Activated T-cell treated with anti-CD3 and anti-CD28 coated beads, Interleukin-2, amount 50 U/mL, for 1 hour (primary cell): ENCODE data around the gene JMY.

Experiments used
- DNase-seq: peaks from one replicate; pipeline ENCODE4 v3.0.0-alpha.2; 2020

JMY gene, protein sequence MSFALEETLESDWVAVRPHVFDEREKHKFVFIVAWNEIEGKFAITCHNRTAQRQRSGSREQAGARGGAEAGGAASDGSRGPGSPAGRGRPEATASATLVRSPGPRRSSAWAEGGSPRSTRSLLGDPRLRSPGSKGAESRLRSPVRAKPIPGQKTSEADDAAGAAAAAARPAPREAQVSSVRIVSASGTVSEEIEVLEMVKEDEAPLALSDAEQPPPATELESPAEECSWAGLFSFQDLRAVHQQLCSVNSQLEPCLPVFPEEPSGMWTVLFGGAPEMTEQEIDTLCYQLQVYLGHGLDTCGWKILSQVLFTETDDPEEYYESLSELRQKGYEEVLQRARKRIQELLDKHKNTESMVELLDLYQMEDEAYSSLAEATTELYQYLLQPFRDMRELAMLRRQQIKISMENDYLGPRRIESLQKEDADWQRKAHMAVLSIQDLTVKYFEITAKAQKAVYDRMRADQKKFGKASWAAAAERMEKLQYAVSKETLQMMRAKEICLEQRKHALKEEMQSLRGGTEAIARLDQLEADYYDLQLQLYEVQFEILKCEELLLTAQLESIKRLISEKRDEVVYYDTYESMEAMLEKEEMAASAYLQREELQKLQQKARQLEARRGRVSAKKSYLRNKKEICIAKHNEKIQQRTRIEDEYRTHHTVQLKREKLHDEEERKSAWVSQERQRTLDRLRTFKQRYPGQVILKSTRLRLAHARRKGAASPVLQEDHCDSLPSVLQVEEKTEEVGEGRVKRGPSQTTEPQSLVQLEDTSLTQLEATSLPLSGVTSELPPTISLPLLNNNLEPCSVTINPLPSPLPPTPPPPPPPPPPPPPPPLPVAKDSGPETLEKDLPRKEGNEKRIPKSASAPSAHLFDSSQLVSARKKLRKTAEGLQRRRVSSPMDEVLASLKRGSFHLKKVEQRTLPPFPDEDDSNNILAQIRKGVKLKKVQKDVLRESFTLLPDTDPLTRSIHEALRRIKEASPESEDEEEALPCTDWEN

DNA sequence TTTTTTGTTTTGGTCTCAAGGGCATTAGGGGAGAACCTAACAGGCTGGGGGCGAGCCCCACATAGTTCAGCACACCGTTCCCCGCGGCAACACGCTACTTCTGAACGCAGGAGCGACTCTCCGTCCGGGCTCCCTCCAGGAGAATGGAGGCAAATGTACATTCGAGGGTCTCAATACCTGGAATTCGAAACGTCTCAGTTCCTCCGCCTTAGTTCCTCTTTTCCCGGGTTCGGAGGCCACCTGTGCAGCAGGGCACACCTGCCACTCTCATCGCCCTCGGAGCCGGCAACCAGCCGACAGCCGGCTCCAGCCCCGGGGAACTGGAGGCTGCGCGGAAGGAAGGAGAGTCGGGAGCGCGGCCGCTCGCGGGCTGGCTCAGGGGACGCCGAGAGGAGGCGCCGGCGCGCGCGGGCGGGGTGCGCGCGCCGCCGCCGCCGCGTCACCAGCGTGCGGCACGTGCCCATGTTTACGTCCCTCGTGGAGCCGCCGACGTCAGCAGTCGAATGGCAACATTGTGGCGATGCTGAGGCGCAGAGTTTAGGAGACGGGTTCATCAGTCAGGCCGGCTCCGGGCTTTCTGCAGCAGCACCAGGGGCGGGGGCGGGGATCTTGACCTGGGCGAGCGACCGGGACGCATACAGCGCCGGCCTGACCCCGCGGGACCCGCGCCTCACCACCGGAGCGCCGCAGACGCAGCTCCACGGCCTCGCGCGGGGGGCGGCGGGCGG lies at the start of gene JMY:
TSS of gene JMY (plus strand) at position 498 of the 728 bp plus-strand sequence. CDS start 520 bp downstream, outside the sequence.
- DNase-seq, result peak; percentile 86

DNA sequence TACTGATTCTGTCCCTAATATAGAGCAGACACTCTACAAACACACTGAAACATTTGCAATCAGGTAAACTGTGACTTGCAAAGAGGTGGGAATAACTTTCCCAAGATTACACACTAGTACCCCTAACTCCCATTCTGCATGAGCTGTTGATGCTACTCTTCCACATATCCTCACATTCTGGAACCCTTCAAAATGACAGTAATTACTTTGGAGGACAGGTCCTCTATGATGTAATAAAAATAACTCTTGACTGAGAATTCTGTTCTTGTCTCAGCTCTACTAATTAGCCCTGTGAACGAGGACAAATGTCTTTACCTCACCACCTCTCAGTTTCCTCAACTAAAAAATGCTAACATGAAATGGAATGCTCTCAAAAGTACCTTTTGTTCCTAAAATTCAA lies 49.5 kb upstream of the JMY start:
- DNase-seq, result no peak

DNA sequence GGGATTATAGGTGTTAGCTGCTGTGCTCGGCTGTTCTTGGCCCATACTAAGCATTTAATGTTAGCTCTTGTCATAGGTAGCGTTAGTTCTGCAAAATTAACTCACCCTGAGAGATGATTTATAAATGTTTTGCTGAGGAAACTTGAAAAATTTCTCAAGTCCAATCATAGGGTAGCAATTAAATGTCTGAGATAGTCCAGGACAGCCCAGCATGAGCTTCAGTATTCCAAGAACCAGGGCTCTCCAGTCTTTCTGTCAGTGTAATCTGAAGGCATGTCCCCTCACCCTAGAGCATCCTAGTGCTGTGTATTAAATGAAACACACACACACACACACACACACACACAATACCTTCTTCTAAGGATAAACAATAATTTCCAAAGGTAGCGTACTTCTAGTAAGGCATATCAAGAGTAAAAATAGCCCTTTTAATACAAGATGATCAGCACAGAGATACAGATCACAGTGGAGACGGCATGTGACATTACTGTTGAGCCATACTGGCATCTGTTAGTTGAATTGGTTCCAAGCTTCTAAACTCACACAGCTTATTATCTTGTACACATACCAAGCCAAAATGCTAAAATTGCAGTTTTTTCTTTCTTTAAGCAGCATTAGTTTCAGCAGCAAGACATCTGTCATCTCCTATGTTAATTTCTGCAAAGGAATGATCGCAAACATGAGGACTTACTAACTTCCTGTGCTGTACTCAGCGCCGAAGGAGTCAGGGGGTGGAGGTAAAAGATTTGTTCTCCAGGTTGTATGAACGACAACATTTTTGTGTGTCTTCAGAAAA lies 46.3 kb upstream of the JMY start:
- DNase-seq, result no peak

DNA sequence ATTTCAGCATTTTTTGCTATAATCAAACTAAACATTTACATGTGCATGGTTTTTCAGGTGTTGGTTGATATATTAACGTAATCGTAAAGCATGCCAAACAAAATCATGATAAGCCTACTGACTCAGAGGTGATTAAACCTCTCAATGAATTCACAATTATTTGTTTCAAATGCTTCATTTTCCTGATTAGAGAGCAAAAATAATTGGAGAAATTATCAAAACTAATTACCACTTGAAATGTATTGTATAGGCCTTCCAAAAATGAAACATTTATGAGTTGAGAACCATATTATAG lies 45.7 kb upstream of the JMY start:
- DNase-seq, result no peak

DNA sequence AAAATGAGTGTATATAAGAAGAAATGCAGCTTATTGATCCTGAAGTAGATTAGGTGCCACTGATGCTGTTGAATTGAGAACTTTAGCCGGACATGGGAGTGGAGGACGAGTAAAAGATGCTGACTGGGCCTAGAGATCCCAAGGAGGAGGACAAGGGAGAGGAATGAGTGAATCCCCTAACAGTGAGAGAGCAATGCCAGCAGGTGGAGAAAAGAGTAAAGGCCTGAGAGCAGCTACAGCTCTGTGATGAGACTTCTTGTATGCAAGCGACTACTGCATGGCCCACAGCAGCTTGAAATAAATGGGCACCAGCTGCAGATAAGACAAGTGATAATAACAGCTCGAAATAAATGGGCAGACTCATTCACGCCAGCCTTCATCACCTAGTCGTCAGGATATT lies 44.5 kb upstream of the JMY start:
- DNase-seq, result no peak

DNA sequence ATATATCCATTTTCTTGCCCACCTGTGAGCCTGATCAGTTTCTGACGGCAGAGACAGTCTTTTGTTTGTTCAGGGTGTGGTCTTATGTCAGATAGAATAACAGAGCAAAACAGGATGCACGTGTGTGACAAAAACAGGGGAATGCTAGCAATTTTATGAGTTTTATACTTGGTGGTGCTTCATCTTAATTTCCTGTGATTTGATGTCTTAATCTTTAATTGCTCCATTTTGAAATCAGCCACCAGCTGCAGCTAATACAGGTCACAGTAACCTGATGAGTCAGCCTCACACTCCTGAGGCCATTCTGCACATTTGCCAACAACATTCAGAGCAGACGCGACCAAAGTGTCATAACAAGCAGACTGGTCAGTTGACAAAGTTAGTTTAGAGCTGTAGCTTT lies 42.3 kb upstream of the JMY start:
- DNase-seq, result no peak

DNA sequence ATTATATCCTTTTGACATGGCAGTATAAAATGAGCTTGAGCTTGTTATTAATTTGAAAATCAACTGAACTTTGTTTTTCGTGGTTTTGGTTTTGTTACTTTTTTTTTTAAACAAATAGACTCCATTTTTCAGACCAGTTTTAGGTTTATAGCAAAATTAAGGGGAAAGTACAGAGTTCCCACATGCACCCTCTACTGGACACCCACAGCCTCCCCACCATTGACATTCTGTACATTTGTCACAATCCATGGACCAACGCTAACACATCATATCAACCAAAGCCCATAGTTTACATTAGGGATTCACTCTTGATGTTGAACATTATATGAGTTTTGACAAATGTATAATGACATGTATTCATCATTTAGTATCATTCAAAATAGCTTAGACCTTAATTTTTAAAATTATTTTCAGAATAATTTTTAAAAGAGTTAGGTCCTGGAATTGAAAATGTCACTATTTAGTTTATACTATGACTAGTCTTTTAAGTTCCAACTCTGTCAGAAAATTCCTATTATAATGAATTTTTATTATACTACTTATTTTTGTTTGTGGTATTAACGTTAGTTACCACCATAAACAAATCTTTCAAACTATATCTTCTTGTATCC lies 35.3 kb upstream of the JMY start:
- DNase-seq, result no peak

DNA sequence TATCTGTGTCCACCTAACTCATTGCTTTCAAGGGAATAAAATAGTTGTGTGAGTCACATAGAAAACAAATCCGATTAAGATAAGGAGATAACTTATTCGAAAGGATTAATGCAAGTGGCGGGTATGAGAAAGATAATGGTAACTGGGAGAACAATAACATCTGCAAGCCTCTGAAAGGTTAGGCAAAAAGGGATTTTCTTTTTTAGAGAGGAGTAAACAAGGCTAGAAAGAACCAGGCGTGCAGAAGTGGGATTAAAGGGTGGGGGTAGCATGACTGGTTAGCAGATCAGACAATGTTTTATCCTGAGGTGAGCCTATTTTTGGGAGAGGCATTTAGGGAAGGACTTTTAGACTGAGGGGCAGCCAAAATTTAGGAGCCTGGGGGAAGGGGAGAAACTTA lies 34.7 kb upstream of the JMY start:
- no peak for DNase-seq

DNA sequence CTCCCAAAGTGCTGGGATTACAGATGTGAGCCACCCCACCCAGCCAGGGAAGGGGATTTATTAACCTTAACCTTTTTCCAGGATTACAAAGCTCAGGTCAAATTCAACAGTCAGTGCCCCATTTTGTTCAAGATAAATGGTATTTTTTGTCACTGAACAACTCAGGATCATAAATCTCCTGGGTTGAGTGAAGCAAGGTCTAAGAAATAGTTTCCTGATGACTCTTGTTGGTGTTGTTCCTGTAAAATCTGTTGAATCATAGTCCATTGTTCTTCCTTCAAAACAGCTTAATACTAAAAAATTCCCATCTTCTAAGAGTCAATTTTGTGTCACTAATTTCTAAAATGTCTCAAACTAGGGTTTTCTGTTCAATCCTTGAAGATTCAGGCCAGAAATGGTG lies 33.9 kb upstream of the JMY start:
- DNase-seq, result no peak

DNA sequence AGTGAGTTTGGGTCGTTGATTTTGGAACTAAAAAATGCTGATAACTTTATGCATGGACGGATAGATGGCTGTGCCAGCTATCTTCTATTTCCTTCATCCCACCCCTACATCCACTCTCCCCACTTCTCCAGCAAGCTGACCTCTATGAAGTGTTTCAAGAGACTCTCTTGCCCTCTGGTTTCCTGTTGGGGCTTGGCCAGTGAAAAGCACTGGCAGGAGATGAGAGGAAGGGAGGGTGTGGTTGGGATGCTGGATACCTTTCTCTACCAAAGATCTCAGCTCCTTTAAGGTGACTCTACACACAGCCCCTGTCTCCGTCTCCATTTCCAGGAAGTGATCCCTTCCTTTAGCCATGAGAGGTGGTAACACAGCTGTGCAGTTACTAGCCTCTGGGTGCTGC lies 30.0 kb upstream of the JMY start:
- no peak for DNase-seq

DNA sequence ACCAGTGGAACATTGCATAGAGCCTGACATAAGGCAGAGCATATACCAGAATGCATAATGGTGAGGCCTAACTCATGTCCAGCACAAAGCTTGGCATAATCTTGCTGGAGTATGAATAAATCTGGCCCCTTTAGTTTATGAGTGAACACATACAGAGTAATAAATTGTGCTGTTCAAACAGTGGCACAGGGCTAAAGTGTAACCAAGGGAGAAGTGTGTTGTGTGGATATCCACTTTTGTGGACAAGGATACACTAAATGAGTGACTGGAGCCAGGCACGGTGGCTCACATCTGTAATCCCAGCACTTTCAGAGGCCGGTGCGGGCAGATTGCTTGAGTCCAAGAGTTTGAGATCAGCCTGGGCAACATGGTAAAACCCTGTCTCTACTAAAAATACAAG lies 29.4 kb upstream of the JMY start:
- DNase-seq, result no peak

DNA sequence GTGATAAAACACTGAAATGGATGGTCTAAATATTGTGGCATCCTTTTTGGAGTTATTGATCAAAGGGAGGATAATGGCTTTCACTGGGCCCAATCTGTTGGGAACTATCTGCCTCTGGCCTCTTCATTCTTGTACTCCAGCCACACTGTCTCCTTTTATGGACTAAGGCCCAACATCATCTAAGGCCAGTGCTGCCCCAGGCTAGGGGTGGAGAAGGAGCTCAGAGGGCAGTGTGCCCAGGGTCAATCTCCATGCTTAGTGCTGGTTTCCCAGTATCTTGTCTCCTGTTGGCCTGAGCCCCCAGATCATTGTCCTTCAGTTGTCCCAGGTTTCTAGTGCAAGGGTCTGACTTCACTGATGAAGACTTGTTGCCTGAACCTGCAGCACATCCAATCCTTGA lies 26.4 kb upstream of the JMY start:
- no peak for DNase-seq

DNA sequence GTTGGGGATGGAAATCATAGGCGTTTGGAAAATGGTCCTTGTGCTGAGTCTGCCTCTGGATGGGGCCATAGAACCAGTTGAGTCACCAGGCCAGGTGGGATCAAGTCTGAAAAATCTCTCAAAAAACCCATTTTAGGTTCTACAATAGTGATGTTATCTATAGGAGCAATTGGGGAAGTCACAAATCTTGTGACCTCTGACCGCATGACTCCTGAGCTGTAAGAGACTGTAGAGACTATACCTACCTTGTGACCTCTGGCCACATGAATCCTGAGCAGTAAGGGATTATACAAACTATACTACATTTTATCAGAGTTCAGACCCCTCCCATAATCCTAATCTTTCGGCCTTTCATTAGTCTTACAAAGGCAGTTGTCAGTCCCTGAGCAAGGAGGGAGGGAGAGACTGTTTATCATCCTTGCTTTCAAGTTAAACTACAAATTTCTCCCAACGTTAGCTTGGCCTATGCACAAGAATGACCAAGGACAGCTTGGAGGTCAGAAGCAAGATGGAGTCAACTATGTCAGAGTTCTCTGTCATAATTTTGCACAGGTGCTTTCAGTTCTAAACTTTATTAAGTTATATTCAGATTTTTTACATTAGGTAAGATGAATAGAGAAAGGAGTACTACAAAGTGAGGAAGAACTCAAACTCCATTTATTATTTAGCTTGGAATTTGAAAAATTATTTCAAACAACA lies 11.5 kb upstream of the JMY start:
- DNase-seq, result no peak

DNA sequence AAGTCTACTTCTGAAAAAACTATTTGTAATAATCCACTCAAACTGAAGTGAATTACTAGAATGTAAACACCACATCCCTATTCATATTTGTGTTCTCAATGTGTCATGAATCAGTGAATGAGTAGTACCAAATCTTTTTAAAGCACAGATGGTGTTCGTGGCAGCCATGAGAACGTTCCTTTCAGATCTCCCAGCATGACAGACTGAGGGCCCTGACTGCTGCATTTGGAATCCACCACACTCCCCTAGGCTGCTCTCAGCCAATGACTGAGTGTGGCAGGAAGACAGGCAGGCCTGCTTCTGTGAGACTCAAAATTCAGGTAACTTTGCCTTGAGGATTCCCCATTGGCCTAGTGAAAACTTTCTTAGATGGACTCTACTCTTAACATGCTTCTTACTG lies 10.9 kb upstream of the JMY start:
- DNase-seq, result no peak

DNA sequence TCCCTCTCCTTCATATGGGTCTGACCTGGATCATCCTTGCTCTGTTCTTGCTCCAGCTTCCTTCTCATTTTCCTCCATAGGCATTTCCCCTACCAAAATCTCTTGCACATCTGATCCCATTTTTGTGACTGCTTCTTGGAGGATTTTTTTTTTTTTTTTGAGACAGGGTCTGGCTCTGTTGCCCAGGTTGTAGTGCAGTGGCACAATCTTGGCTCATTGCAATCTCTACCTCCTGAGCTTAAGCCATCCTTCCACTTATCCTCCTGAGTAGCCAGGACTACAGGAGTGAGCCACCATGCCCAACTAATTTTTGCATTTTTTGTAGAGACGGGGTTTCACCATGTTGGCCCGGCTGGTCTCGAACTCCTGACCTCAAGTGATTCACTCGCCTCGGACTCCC lies 10.5 kb upstream of the JMY start:
- DNase-seq, result no peak

DNA sequence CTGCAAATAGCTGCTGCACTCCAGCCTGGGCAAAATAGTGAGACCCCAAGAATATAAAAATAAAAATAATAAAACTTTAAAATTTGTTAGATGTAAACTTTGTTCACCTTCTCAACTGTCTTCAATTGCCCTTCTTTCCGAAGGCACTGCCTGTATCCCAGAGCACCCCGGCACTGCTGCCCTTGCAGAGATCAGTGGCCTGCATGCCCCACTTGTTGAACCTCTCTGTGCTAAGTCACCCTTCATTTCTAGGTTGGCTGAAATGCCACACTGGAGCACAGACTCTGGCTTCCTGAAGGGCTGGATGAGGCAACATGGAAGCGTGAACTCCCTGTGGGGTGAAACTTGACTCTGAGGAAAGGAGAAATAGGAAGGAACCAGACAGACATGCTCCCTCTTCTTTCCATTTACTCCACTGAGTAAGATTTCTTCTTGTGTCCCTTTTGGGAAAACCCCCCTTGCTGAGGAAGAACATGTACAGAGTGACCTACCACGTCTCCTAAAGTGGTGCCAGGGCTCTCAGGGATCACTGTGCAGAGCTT lies 8.4 kb upstream of the JMY start:
- DNase-seq, result no peak

DNA sequence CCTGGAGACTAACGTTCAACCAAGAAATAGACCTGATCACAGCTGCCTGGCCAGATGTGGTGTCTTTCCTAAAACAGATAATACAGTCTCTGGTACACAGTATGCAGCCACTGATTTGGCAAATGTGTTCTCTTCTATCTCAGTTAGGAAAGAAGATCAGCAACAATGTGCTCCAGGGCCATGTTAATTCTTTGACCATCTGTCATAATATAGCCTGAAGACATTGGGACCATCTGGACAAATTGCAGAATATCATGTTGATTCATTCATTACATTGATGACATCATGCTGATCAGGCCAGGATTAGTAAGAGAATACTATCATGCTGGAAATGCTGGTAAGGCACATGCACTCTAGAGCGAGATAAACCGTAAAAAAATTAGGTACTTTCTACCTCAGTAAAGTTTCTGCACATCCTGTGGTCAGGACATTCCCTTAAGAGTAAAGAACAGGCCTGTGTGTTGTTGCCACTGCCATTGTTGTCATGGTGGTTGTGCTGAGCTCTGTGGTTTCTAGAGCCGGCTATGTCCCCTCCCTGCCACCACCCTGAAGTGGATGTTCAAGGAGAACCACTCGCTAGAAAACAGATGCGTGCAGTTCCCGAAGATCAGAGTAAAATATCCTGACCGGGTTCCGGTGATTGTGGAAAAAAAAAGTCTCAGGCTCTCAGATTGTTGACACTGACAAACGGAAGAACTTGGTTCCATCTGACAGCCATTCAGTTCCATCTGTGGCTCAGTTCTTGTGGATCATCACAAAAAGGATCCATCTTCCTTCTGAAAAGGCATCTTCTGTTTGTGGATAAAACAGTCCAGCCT lies 6.4 kb upstream of the JMY start:
- DNase-seq, result no peak

DNA sequence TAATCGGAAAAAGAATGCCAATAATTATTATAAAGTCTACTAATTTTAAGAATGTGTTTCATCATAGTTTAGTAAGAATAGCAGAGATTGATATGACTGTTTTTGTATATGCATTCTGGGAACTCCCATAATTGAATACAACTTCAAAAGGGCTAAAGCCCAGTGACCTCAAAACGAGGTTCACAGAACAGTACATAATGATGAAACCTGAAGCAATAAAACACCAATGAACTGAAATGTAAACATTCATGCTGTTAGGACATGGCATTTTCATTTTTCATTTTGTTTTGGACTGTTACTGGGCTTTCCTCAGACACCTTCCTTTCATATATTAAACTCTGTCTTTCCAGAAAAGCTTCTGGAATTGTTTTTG lies 684 bp upstream of the JMY start:
- no peak for DNase-seq

DNA sequence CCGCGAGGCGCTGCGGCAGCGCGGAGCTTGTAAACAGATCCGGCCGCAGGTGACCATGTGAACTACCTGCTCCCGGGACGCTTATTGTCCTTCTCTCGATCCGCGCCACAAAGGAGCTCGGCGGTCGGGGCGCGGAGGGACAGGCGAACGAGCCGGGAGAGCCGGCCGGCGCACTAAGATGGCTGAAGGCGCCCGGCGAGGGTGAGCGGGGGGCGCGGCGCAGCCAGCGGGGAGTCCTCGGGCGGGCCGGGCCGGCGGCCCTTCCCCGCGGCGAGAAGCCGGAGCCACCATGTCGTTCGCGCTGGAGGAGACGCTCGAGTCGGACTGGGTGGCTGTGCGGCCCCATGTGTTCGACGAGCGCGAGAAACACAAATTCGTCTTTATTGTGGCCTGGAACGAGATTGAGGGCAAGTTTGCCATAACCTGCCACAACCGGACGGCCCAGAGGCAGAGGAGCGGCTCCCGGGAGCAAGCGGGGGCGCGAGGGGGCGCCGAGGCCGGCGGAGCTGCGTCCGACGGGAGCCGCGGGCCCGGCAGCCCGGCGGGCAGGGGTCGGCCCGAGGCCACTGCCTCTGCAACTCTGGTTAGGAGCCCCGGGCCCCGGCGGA lies 535 bp downstream of the JMY start:
- DNase-seq, result no peak
